BJ (cell line): ENCODE results near the gene EMX1. TPM values are rescaled to one million over a fixed set of nuclear protein-coding genes. Genes with fewer than 3 reads are reported as not detected.

Experiments used
- CTCF ChIA-PET: fragments of 350-600 bp; formaldehyde crosslinking; extraction: SDS; loops from one replicate; lab custom pipeline; 2021; ENCODE audit warnings: antibody characterized with exemption, inconsistent platforms; lab: Yijun Ruan, JAX
- POLR2A ChIA-PET: fragments of 300-600 bp; sonication (Branson Sonifier 250); formaldehyde crosslinking; extraction: SDS; loops from one replicate; lab custom pipeline; 2021; ENCODE audit warnings: antibody characterized with exemption; lab: Charles Lee
- DNase-seq: peaks from one replicate; pipeline ENCODE4 v3.0.0-alpha.2; 2011; ENCODE audit warnings: low read depth
- H3K27me3 ChIP-seq: 2 replicates; pipeline ENCODE4 v1.6.0; 2011; ENCODE audit warnings: low read length; ENCODE audit not compliant: control insufficient read depth, insufficient read depth
- H3K36me3 ChIP-seq: 2 replicates; pipeline ENCODE4 v1.5.1; 2011; ENCODE audit warnings: low read length; ENCODE audit not compliant: control insufficient read depth, insufficient read depth
- H3K4me3 ChIP-seq: 2 replicates; pipeline ENCODE4 v1.5.1; 2011; ENCODE audit warnings: low read depth, mild to moderate bottlenecking, control low read depth, low read length
- CTCF ChIP-seq: IDR thresholded peaks from 2 replicates; pipeline ENCODE4 v1.5.1; 2011; ENCODE audit warnings: low read depth, mild to moderate bottlenecking, control low read depth, inconsistent platforms, low read length, moderate library complexity; ENCODE audit not compliant: insufficient read depth
- polyA plus RNA-seq: library from polyadenylated mRNA; depleted of rRNA; stranded (reverse); fragments of >200 nt; gene quantifications from 2 replicates; pipeline ENCODE4 v1.2.3, GENCODE V29; 2011

The EMX1 gene
- polyA plus RNA-seq, 1 experiment: not detected

- H3K4me3 ChIP-seq: no peak overlapping the region
- no peaks in the 10 kb centered on the region for H3K36me3 ChIP-seq
- no peaks in the 10 kb centered on the region; the same call in 1 of the 2 replicates for H3K27me3 ChIP-seq
- POLR2A ChIA-PET: no interaction called here
- CTCF ChIA-PET: interaction anchor here (0.7 to 2.0 kb wide), 3 partner anchors 13 to 52 kb away, joined by 3 to 6 read pairs (median 3); no protein-coding TSS in a partner anchor
- DNase-seq: no peak
- TF ChIP-seq CTCF: no peak
Measured at GRCh38 chr2:72942293-72942692, 25.0 kb downstream of the EMX1 start.

GRCh38 chr2:72942881-72943418, 25.6 kb downstream of the EMX1 start:
- H3K4me3 ChIP-seq: no peak overlapping the region
- no peaks in the 10 kb centered on the region for H3K36me3 ChIP-seq
- ChIA-PET CTCF (no interaction called here), POLR2A (no interaction called here)
- no peaks in the 10 kb centered on the region for H3K27me3 ChIP-seq
- no peak for DNase-seq
- TF ChIP-seq CTCF: no peak

- no peak overlapping the region for H3K4me3 ChIP-seq
- ChIA-PET CTCF (interaction anchor here (0.5 to 0.9 kb wide), 3 partner anchors 10 to 262 kb away, joined by 3 to 4 read pairs (median 3); no protein-coding TSS in a partner anchor), POLR2A (no interaction called here)
- DNase-seq: no peak
- no peak for TF ChIP-seq CTCF
- H3K27me3 ChIP-seq: no peaks in the 10 kb centered on the region
- H3K36me3 ChIP-seq: no peaks in the 10 kb centered on the region
Measured at GRCh38 chr2:72943540-72944395, 26.4 kb downstream of the EMX1 start.

GRCh38 chr2:72944804-72945449, 27.6 kb downstream of the EMX1 start:
- no peaks in the 10 kb centered on the region for H3K36me3 ChIP-seq
- TF ChIP-seq CTCF: no peak
- no peak for DNase-seq
- POLR2A ChIA-PET: no interaction called here
- no peak overlapping the region for H3K4me3 ChIP-seq
- H3K27me3 ChIP-seq: no peaks in the 10 kb centered on the region
- CTCF ChIA-PET: interaction anchor here (1.1 to 1.2 kb wide), 3 partner anchors 9 to 212 kb away, joined by 3 to 4 read pairs (median 4); no protein-coding TSS in a partner anchor

- ChIA-PET POLR2A (no interaction called here), CTCF (interaction anchor here (1.1 to 1.2 kb wide), 3 partner anchors 10 to 211 kb away, joined by 3 to 4 read pairs (median 4); no protein-coding TSS in a partner anchor)
- no peak for DNase-seq
- TF ChIP-seq CTCF: no peak
- Histone ChIP-seq H3K36me3 (no peaks in the 10 kb centered on the region), H3K4me3 (no peak overlapping the region), H3K27me3 (no peaks in the 10 kb centered on the region)
Measured at GRCh38 chr2:72945450-72946019, 28.2 kb downstream of the EMX1 start.
